Mesenteric fat pad (tissue), 1 donor: ENCODE results near the gene FDPS. TPM values are rescaled to one million over a fixed set of nuclear protein-coding genes. Genes with fewer than 3 reads are reported as not detected.

Source experiments
- DNase-seq: peaks from one replicate; pipeline ENCODE4 v3.0.0-alpha.2; 2020; ENCODE audit warnings: low spot score
- microRNA-seq: library from miRNA; unstranded; fragments of <30 nt; microRNA quantifications from one replicate; pipeline ENCODE4 v1.2.0, GENCODE V29; 2020; ENCODE audit warnings: borderline number of aligned reads
- total RNA-seq: library from RNA; stranded (reverse); fragmentation: NEBNext Ultra II Directional; extraction: Animal tissue kit (Norgen Biotek cat#: 25700); gene quantifications from one replicate; pipeline ENCODE4 v1.2.1, GENCODE V29; 2021
- donor health status: DM: yes; HTN: yes; CAD: no.

FDPS gene
- total RNA-seq, 1 donor from 2014 or later: 91.7 TPM

GRCh38 chr1:155352631-155353030, 44.0 kb downstream of the FDPS start:
- no peak for DNase-seq

- DNase-seq: no peak
Observed at GRCh38 chr1:155360051-155360450, 51.4 kb downstream of the FDPS start.

Small RNAs within 50 kb of the gene (microRNA-seq; reads per million reads assigned to microRNA genes)
- not detected for gene MIR555

Other genes with a start within 250 kb of the FDPS start
- 3.1 TPM for gene EFNA4, start 245.1 kb upstream of the FDPS start, total RNA-seq
- 0.58 TPM for gene EFNA3, start 230.0 kb upstream of the FDPS start, total RNA-seq
- gene EFNA1, start 181.0 kb upstream of the FDPS start, total RNA-seq: 17.8 TPM
- 30.2 TPM for gene SLC50A1, start 173.0 kb upstream of the FDPS start, total RNA-seq
- 76.2 TPM for gene DPM3, start 168.3 kb upstream of the FDPS start, total RNA-seq
- 155 TPM for gene KRTCAP2, start 135.6 kb upstream of the FDPS start, total RNA-seq
- 0.22 TPM for gene TRIM46, start 135.0 kb upstream of the FDPS start, total RNA-seq
- gene THBS3, start 101.0 kb upstream of the FDPS start, total RNA-seq: 17.9 TPM
- gene MTX1, start 100.2 kb upstream of the FDPS start, total RNA-seq: 40.0 TPM
- 25.2 TPM for gene ENTREP3, start 53.4 kb upstream of the FDPS start, total RNA-seq
- 69.7 TPM for gene SCAMP3, start 46.5 kb upstream of the FDPS start, total RNA-seq
- gene CLK2, start 35.4 kb upstream of the FDPS start, total RNA-seq: 34.7 TPM
- 3.3 TPM for gene HCN3, start 31.4 kb upstream of the FDPS start, total RNA-seq
- not detected for gene PKLR, start 7.4 kb upstream of the FDPS start, total RNA-seq
- 20.8 TPM for gene RUSC1, start 12.0 kb downstream of the FDPS start, total RNA-seq